HPDE6-E6E7 (cell line): ENCODE data around the gene SUCNR1.
"Not testable (repeated sequence)": the region's sequence is repeated elsewhere in the genome, so short reads cannot be mapped to it uniquely, and the experiment has no call there.

ENCODE experiments used
- DNase-seq: peaks from one replicate; pipeline ENCODE4 v3.0.0; 2011; ENCODE audit warnings: missing footprints; ENCODE audit errors: extremely low spot score

Gene SUCNR1

GRCh38 chr3:151873398-151873797 lies at the start of gene SUCNR1:
SUCNR1 (plus strand) TSS chr3:151873643; CDS start chr3:151879893, 6,250 bp downstream.
- DNase-seq = no peak

GRCh38 chr3:151827816-151828215 lies 45.6 kb upstream of the SUCNR1 start:
- peak; percentile 10 for DNase-seq

- no peak for DNase-seq
These were observed 37.5 kb upstream of the SUCNR1 start for GRCh38 chr3:151835751-151836525.

GRCh38 chr3:151837057-151837456 lies 36.4 kb upstream of the SUCNR1 start:
- peak; percentile 87 for DNase-seq

- DNase-seq = peak; percentile 46
These were observed 34.7 kb upstream of the SUCNR1 start for GRCh38 chr3:151838574-151839312.

- no peak for DNase-seq
These were observed 34.2 kb upstream of the SUCNR1 start for GRCh38 chr3:151839313-151839631.

GRCh38 chr3:151841801-151842200 lies 31.6 kb upstream of the SUCNR1 start:
- no peak for DNase-seq

- DNase-seq = no peak
These were observed 30.2 kb upstream of the SUCNR1 start for GRCh38 chr3:151843275-151843674.

- no peak for DNase-seq
These were observed 28.0 kb upstream of the SUCNR1 start for GRCh38 chr3:151845306-151845905.

GRCh38 chr3:151850065-151850464 lies 23.4 kb upstream of the SUCNR1 start:
- not testable (repeated sequence) for DNase-seq

GRCh38 chr3:151852074-151852811 lies 21.2 kb upstream of the SUCNR1 start:
- DNase-seq = no peak

- DNase-seq = no peak
These were observed 17.3 kb upstream of the SUCNR1 start for GRCh38 chr3:151856118-151856517.

- DNase-seq = no peak
These were observed 16.8 kb upstream of the SUCNR1 start for GRCh38 chr3:151856641-151857040.

- no peak for DNase-seq
These were observed 14.2 kb upstream of the SUCNR1 start for GRCh38 chr3:151859233-151859673.

GRCh38 chr3:151859905-151860304 lies 13.5 kb upstream of the SUCNR1 start:
- no peak for DNase-seq

- DNase-seq = no peak
These were observed 9.8 kb upstream of the SUCNR1 start for GRCh38 chr3:151863611-151864010.

GRCh38 chr3:151864423-151865101 lies 8.9 kb upstream of the SUCNR1 start:
- DNase-seq = peak; percentile 10

- no peak for DNase-seq
These were observed 6.6 kb upstream of the SUCNR1 start for GRCh38 chr3:151866711-151867410.

GRCh38 chr3:151867666-151868065 lies 5.8 kb upstream of the SUCNR1 start:
- no peak for DNase-seq

- no peak for DNase-seq
These were observed 4.3 kb upstream of the SUCNR1 start for GRCh38 chr3:151869181-151869580.
